Fibroblast of lung (primary cell): ENCODE measurements around the gene TMEM131L. TPM values are rescaled to one million over a fixed set of nuclear protein-coding genes. Genes with fewer than 3 reads are reported as not detected.

Experiments
- DNase-seq, 2 donors: peaks; one replicate each; pipeline versions ENCODE4 v3.0.0 to v3.0.0-alpha.2; 2010; ENCODE audit warnings: low read depth in 2 of 2
- H2AFZ ChIP-seq: 2 replicates; pipeline ENCODE4 v1.5.1; 2012; ENCODE audit warnings: low read length, control low read depth, inconsistent platforms
- H3K27ac ChIP-seq: 2 replicates; pipeline ENCODE4 v1.5.1; 2011; ENCODE audit warnings: low read length, control low read depth; ENCODE audit not compliant: insufficient read depth
- H3K27me3 ChIP-seq: 2 replicates; pipeline ENCODE4 v1.5.1; 2011; ENCODE audit warnings: mild to moderate bottlenecking, low read length; ENCODE audit not compliant: control insufficient read depth, insufficient read depth
- H3K36me3 ChIP-seq: 2 replicates; pipeline ENCODE4 v1.5.1; 2011; ENCODE audit warnings: low read length; ENCODE audit not compliant: control insufficient read depth, insufficient read depth
- H3K4me1 ChIP-seq: 2 replicates; pipeline ENCODE4 v1.5.1; 2011; ENCODE audit warnings: low read length; ENCODE audit not compliant: control insufficient read depth, insufficient read depth; ENCODE audit errors: extremely low read depth
- H3K4me2 ChIP-seq: 2 replicates; pipeline ENCODE4 v1.5.1; 2011; ENCODE audit warnings: low read length, control low read depth; ENCODE audit not compliant: insufficient read depth; ENCODE audit errors: extremely low read depth
- H3K4me3 ChIP-seq, 4 experiments: fragments of 200-600 bp in 1 of 4; sonication (generic) in 1 of 4; replicated peaks in 1 of 4; 2 replicates each; pipeline ENCODE4 v1.5.1; 2011 to 2016; ENCODE audit warnings: low read length in 4 of 4, low read depth in 3 of 4, mild to moderate bottlenecking in 3 of 4, control low read depth in 2 of 4, inconsistent platforms in 1 of 4, mixed read lengths in 1 of 4; ENCODE audit not compliant: insufficient read depth in 1 of 4; ENCODE audit errors: control extremely low read depth in 1 of 4
- H3K79me2 ChIP-seq: 2 replicates; pipeline ENCODE4 v1.5.1; 2012; ENCODE audit warnings: mild to moderate bottlenecking, low read length, inconsistent platforms; ENCODE audit not compliant: control insufficient read depth, insufficient read depth
- H3K9ac ChIP-seq: 2 replicates; pipeline ENCODE4 v1.5.1; 2011; ENCODE audit warnings: mild to moderate bottlenecking, low read length, control low read depth; ENCODE audit not compliant: insufficient read depth
- H3K9me3 ChIP-seq: 2 replicates; pipeline ENCODE4 v1.5.1; 2012; ENCODE audit warnings: low read depth, low read length; ENCODE audit not compliant: control insufficient read depth, insufficient read depth
- H4K20me1 ChIP-seq: 2 replicates; pipeline ENCODE4 v1.5.1; 2011; ENCODE audit warnings: low read length; ENCODE audit not compliant: control insufficient read depth, insufficient read depth; ENCODE audit errors: extremely low read depth
- EZH2 ChIP-seq: IDR thresholded peaks from 2 replicates; pipeline ENCODE4 v1.5.1; 2012; ENCODE audit warnings: low read length, control low read depth, mild to moderate bottlenecking; ENCODE audit errors: missing control alignments
- polyA plus RNA-seq, 2 donors: library from polyadenylated mRNA; depleted of rRNA in 1 of 2; stranded (reverse) in 1 of 2; unstranded in 1 of 2; fragments of >200 nt; gene quantifications; 2 replicates each; pipeline ENCODE4 v1.2.1, GENCODE V29; 2011 to 2012; ENCODE audit warnings: missing spikeins in 1 of 2
- total RNA-seq: library from RNA; depleted of rRNA; stranded (reverse); fragments of >200 nt; gene quantifications from 2 replicates; pipeline ENCODE4 v1.2.1, GENCODE V29; 2014
- TF ChIP-seq, protein P1 (sequence below), 2 donors: IDR thresholded peaks in 1 of 2; conservative IDR thresholded peaks in 1 of 2; 1 replicate in 1 of 2; 2 replicates in 1 of 2; pipeline ENCODE4 v1.5.1; 2011 to 2012; ENCODE audit warnings: low read length in 2 of 2, control low read depth in 1 of 2, inconsistent platforms in 1 of 2, low read depth in 1 of 2, mild to moderate bottlenecking in 1 of 2

TMEM131L gene
- total and polyA plus RNA-seq, 2 donors (not counting 1 experiment from before 2014, with no cell fraction given), result 7.7 to 15.0 TPM

- DNase-seq, result no peak
- H3K4me3 ChIP-seq, result no peak overlapping the region
- TF ChIP-seq, protein P1, sequence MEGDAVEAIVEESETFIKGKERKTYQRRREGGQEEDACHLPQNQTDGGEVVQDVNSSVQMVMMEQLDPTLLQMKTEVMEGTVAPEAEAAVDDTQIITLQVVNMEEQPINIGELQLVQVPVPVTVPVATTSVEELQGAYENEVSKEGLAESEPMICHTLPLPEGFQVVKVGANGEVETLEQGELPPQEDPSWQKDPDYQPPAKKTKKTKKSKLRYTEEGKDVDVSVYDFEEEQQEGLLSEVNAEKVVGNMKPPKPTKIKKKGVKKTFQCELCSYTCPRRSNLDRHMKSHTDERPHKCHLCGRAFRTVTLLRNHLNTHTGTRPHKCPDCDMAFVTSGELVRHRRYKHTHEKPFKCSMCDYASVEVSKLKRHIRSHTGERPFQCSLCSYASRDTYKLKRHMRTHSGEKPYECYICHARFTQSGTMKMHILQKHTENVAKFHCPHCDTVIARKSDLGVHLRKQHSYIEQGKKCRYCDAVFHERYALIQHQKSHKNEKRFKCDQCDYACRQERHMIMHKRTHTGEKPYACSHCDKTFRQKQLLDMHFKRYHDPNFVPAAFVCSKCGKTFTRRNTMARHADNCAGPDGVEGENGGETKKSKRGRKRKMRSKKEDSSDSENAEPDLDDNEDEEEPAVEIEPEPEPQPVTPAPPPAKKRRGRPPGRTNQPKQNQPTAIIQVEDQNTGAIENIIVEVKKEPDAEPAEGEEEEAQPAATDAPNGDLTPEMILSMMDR (conservative IDR thresholded peaks at IDR 0.05 in 1 of 2, IDR thresholded peaks at IDR 0.05 in 1 of 2; ENCODE audit: low read depth in 1 of 2, low read length in 2 of 2), result no peak
- TF ChIP-seq EZH2, result no peak
Observed at GRCh38 chr4:153471698-153472093, 5.5 kb downstream of the TMEM131L start.

GRCh38 chr4:153472122-153473037, 6.2 kb downstream of the TMEM131L start:
- H3K27me3 ChIP-seq, result no peaks in the 10 kb centered on the region
- TF ChIP-seq, protein P1 (conservative IDR thresholded peaks at IDR 0.05 in 1 of 2, IDR thresholded peaks at IDR 0.05 in 1 of 2; ENCODE audit: low read depth in 1 of 2, low read length in 2 of 2), result no peak
- no peak for TF ChIP-seq EZH2
- H3K9ac ChIP-seq, result no peak overlapping the region
- no peak overlapping the region for H3K27ac ChIP-seq
- peaks cover 8% of the 10 kb centered on the region for H3K79me2 ChIP-seq
- H2AFZ ChIP-seq, result no peak overlapping the region
- no peaks in the 10 kb centered on the region for H3K36me3 ChIP-seq
- H4K20me1 ChIP-seq, result no peaks in the 10 kb centered on the region
- H3K4me1 ChIP-seq, result no peaks in the 10 kb centered on the region
- no peak overlapping the region for H3K4me3 ChIP-seq
- H3K9me3 ChIP-seq, result no peaks in the 10 kb centered on the region
- no peak overlapping the region for H3K4me2 ChIP-seq
- DNase-seq, result no peak

More at GRCh38 chr4:153471698-153472093, 5.5 kb downstream of the TMEM131L start:
- no peak overlapping the region for H2AFZ ChIP-seq
- peaks cover 12% of the 10 kb centered on the region for H3K79me2 ChIP-seq
- no peak overlapping the region for H3K9ac ChIP-seq
- no peaks in the 10 kb centered on the region for H3K4me1 ChIP-seq
- no peak overlapping the region for H3K4me2 ChIP-seq
- no peaks in the 10 kb centered on the region for H3K9me3 ChIP-seq
- H3K36me3 ChIP-seq, result no peaks in the 10 kb centered on the region
- H3K27ac ChIP-seq, result no peak overlapping the region
- H3K27me3 ChIP-seq, result no peaks in the 10 kb centered on the region
- no peaks in the 10 kb centered on the region for H4K20me1 ChIP-seq

- Histone ChIP-seq H3K4me2 (no peak overlapping the region), H3K9me3 (no peaks in the 10 kb centered on the region), H3K27ac (no peak overlapping the region), H3K4me1 (no peaks in the 10 kb centered on the region), H2AFZ (no peak overlapping the region), H3K27me3 (no peaks in the 10 kb centered on the region), H3K79me2 (peaks cover 7% of the 10 kb centered on the region), H4K20me1 (no peaks in the 10 kb centered on the region), H3K4me3 (no peak overlapping the region), H3K36me3 (no peaks in the 10 kb centered on the region), H3K9ac (no peak overlapping the region)
- TF ChIP-seq EZH2, result no peak
- TF ChIP-seq, protein P1 (conservative IDR thresholded peaks at IDR 0.05 in 1 of 2, IDR thresholded peaks at IDR 0.05 in 1 of 2; ENCODE audit: low read depth in 1 of 2, low read length in 2 of 2), result no peak
- no peak for DNase-seq
Observed at GRCh38 chr4:153474251-153474650, 8.1 kb downstream of the TMEM131L start.
